ENCODE data around the gene APOD.
"Not testable (repeated sequence)": the region's sequence is repeated elsewhere in the genome, so short reads cannot be mapped to it uniquely, and the experiment has no call there.

GRCh38 chr3:195599516-195599915 lies 15.8 kb upstream of the APOD start:
- TF ChIP-seq CTCF (IDR thresholded peaks at IDR 0.05; ENCODE audit: low read length); EZH2phosphoT487 (IDR thresholded peaks at IDR 0.05; ENCODE audit: low read length); EZH2 (optimal IDR thresholded peaks at IDR 0.05; ENCODE audit: low read depth, low read length): not testable (repeated sequence)

All from MM.1S (cell line).